22Rv1 (cell line): ENCODE data around the gene NOP16.

Source experiments
- CTCF ChIP-seq: fragments of 450-650 bp; IDR thresholded peaks from 2 replicates; pipeline ENCODE4 v1.5.1; 2017; ENCODE audit warnings: mild to moderate bottlenecking
- ZFX ChIP-seq: fragments of 450-650 bp; IDR thresholded peaks from 2 replicates; pipeline ENCODE4 v1.6.1; 2017; ENCODE audit warnings: antibody characterized with exemption, borderline replicate concordance

DNA sequence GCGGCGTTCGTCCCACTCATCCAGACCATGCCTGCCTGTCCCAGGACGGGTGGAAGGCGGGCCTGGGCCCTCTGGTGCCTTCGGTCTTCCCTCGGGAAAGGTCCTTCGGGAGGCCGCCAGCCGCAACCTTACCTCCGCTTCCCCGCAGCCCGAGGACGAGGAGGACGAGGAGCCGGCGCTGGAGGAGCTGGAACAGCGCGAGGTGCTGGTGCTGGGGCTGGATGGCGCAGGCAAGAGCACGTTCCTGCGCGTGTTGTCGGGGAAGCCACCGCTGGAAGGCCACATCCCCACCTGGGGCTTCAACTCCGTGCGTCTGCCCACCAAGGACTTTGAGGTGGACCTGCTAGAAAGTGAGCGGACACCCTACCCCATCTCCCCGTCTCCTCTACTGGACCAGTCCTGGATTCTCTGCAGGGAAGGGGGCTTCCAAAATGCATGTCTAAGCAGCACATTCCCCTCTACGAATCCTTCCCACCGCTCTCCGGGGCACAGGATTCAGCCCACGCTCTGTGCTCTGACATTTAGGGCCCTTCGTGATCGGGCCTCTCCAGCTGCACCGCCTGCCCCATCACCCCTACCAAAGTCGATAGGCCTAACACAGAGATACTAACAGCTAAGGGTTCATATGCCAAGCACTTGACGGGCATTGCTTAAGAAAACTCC, 22.0 kb downstream of the NOP16 start:
- no peak for TF ChIP-seq CTCF
- no peak for TF ChIP-seq ZFX
